Measurements from ENCODE around the gene OR10Z1.

DNA sequence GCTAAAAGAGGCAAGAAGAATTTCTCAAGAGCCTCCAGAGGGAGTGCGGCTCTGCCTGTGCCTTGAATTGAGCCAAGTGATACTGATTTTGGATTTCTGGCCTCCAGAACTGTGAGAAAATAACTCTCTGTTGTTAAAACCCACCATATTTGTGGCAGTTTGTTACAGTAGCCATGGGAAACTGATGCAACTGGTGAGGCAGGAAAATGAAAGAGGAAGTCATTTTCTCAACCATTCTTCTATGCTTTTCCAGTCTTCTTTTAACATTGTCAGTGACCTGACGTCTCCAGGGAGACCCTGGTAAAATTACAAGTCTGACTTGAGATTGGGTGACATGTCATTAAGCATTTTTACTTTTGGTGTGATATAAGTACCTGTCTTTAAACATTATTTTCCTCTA lies 40.5 kb upstream of the OR10Z1 start:
- TF ChIP-seq POLR2A (IDR thresholded peaks at IDR 0.05), result no peak
- TF ChIP-seq, protein P1, sequence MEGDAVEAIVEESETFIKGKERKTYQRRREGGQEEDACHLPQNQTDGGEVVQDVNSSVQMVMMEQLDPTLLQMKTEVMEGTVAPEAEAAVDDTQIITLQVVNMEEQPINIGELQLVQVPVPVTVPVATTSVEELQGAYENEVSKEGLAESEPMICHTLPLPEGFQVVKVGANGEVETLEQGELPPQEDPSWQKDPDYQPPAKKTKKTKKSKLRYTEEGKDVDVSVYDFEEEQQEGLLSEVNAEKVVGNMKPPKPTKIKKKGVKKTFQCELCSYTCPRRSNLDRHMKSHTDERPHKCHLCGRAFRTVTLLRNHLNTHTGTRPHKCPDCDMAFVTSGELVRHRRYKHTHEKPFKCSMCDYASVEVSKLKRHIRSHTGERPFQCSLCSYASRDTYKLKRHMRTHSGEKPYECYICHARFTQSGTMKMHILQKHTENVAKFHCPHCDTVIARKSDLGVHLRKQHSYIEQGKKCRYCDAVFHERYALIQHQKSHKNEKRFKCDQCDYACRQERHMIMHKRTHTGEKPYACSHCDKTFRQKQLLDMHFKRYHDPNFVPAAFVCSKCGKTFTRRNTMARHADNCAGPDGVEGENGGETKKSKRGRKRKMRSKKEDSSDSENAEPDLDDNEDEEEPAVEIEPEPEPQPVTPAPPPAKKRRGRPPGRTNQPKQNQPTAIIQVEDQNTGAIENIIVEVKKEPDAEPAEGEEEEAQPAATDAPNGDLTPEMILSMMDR (IDR thresholded peaks at IDR 0.05), result no peak

All from Peyer's patch (tissue), 4 donors.